Measurements from ENCODE around the gene BEGAIN. TPM values are rescaled to one million over a fixed set of nuclear protein-coding genes. Genes with fewer than 3 reads are reported as not detected.
A peak's percentile ranks its signal among the peaks of the same experiment; 100 is the strongest.

Gene BEGAIN
- total and polyA plus RNA-seq, 4 donors: 0.28 to 2.6 (median 1.00) TPM

DNA sequence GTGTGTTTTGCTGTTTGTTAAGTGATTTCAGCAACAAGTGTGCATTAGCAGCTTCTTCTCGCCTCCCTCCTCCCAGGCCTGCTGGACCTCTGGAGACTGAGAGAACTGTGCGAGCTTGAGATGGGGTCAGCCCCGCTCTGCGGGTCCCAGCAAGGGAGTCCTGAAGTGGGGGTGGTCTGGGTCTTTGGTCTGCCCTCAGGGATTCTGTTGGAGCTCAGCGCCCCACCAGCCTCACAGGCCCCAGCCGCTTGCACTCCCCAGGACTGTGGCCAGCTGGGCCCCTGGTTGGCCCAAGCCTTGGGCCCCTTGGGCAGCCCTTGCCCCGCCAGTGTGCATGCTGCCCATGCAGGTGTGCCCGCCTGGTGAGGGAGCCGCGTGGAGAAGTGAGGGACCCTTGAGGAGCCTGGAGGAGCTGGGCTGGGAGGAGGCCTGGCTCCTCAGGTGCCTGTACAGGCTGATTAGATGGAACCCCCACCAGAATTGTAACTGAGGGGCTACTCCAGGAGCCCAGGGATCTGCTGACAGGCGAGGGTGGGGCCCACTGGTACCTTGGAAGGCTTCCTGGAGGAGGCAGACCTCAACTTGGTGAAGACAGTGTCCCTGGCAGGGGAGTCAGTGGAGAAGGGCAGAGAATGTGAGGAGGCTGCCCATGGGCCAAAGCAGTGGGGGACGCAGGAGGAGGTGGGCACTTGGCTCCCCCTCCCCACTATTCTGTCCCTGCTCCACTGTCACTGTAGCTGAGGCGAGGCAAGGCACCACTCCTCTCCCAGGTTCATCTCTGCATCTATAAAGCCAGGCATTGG lies 56.7 kb downstream of the BEGAIN start:
- no peak overlapping the region for H3K4me3 ChIP-seq (ENCODE audit: low read length in 2 of 2)
- no peak overlapping the region for H3K27ac ChIP-seq (ENCODE audit: low read depth in 1 of 2, low read length in 2 of 2)
- 96 to 97% methylated on average over 13 of the region's 13 CpGs for WGBS, 2 donors
- ATAC-seq (ENCODE audit: low FRiP score) (no peak), DNase-seq (peak in 1 of 2 donors; percentile 38)
- intact Hi-C loops (cut with DNase I): no loop called here
- no peaks in the 10 kb centered on the region for H3K4me1 ChIP-seq (ENCODE audit: control insufficient read depth in 1 of 2, insufficient read depth in 2 of 2, low read length in 2 of 2)
- H3K36me3 ChIP-seq (ENCODE audit: control insufficient read depth in 1 of 2, insufficient read depth in 2 of 2, low read length in 1 of 2): peaks cover 0 to 9% of the 10 kb centered on the region in 2 donors
- no peaks in the 10 kb centered on the region for H3K9me3 ChIP-seq (ENCODE audit: control insufficient read depth, low read length)
- H3K27me3 ChIP-seq (ENCODE audit: control insufficient read depth in 1 of 2, insufficient read depth in 2 of 2, low read length in 1 of 2): no peaks in the 10 kb centered on the region

DNA sequence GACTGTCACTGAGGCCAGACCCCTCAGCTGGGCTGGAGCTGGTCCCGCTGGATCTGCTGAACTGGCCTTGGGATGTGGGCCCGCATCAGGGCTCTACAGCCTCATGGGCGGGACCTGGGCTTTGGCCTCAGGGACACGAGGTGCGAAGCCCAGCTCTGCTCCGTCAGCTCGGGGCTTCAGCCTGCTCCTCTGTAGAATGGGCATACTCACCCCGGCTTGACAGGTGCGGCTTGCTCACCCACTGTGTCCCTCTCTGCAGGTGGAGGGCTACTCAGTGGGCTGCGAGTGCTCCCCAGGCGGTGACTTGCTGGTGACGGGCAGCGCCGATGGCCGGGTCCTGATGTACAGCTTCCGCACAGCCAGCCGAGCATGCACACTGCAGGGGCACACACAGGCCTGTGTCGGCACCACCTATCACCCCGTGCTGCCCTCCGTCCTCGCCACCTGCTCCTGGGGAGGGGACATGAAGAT lies 57.6 kb downstream of the BEGAIN start:
- Histone ChIP-seq H3K27ac (ENCODE audit: low read depth in 1 of 2, low read length in 2 of 2) (no peak overlapping the region), H3K4me3 (ENCODE audit: low read length in 2 of 2) (no peak overlapping the region), H3K27me3 (ENCODE audit: control insufficient read depth in 1 of 2, insufficient read depth in 2 of 2, low read length in 1 of 2) (no peaks in the 10 kb centered on the region), H3K4me1 (ENCODE audit: control insufficient read depth in 1 of 2, insufficient read depth in 2 of 2, low read length in 2 of 2) (no peaks in the 10 kb centered on the region), H3K36me3 (ENCODE audit: control insufficient read depth in 1 of 2, insufficient read depth in 2 of 2, low read length in 1 of 2) (peaks cover 0 to 9% of the 10 kb centered on the region in 2 donors), H3K9me3 (ENCODE audit: control insufficient read depth, low read length) (no peaks in the 10 kb centered on the region)
- WGBS, 2 donors: 95 to 97% methylated on average over 21 of the region's 21 CpGs
- DNase-seq: peak in 1 of 2 donors; percentile 74
- intact Hi-C loops (cut with DNase I): no loop called here
- ATAC-seq (ENCODE audit: low FRiP score): no peak

GRCh38 chr14:100528962-100529560 lies 58.2 kb downstream of the BEGAIN start:
- ATAC-seq (ENCODE audit: low FRiP score): no peak
- intact Hi-C loops (cut with DNase I): no loop called here
- Histone ChIP-seq H3K27ac (ENCODE audit: low read depth in 1 of 2, low read length in 2 of 2) (no peak overlapping the region), H3K4me3 (ENCODE audit: low read length in 2 of 2) (no peak overlapping the region), H3K9me3 (ENCODE audit: control insufficient read depth, low read length) (no peaks in the 10 kb centered on the region), H3K27me3 (ENCODE audit: control insufficient read depth in 1 of 2, insufficient read depth in 2 of 2, low read length in 1 of 2) (no peaks in the 10 kb centered on the region), H3K4me1 (ENCODE audit: control insufficient read depth in 1 of 2, insufficient read depth in 2 of 2, low read length in 2 of 2) (no peaks in the 10 kb centered on the region), H3K36me3 (ENCODE audit: control insufficient read depth in 1 of 2, insufficient read depth in 2 of 2, low read length in 1 of 2) (peaks cover 0 to 9% of the 10 kb centered on the region in 2 donors)
- DNase-seq: peak in 1 of 2 donors; percentile 65
- 94 to 96% methylated on average over 10 of the region's 10 CpGs for WGBS, 2 donors

DNA sequence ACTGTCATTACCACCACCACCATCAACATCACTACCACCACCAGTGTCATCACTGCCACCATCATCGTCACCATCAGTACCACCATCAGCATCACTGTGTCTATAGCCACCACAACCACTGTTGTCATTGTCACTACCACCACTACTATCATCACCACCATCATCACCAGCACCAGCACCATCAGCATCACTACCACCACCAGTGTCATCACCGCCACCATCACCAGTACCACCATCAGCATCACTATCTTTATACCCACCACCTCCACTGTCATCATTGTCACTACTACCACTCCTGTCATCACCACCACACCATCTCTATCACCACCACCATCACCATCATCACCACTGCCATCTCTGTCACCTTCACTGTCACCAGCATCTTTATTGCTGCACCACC lies 60.6 kb downstream of the BEGAIN start:
- H3K4me3 ChIP-seq (ENCODE audit: low read length in 2 of 2): no peak overlapping the region
- DNase-seq: no peak
- intact Hi-C loops (cut with DNase I): no loop called here
- WGBS, 2 donors: 97% methylated on average over 2 of the region's 2 CpGs
- no peaks in the 10 kb centered on the region for H3K27me3 ChIP-seq (ENCODE audit: control insufficient read depth in 1 of 2, insufficient read depth in 2 of 2, low read length in 1 of 2)
- H3K4me1 ChIP-seq (ENCODE audit: control insufficient read depth in 1 of 2, insufficient read depth in 2 of 2, low read length in 2 of 2): no peaks in the 10 kb centered on the region
- H3K9me3 ChIP-seq (ENCODE audit: control insufficient read depth, low read length): no peaks in the 10 kb centered on the region
- peaks cover 0 to 9% of the 10 kb centered on the region in 2 donors for H3K36me3 ChIP-seq (ENCODE audit: control insufficient read depth in 1 of 2, insufficient read depth in 2 of 2, low read length in 1 of 2)
- ATAC-seq (ENCODE audit: low FRiP score): peak; percentile 64
- H3K27ac ChIP-seq (ENCODE audit: low read depth in 1 of 2, low read length in 2 of 2): no peak overlapping the region

DNA sequence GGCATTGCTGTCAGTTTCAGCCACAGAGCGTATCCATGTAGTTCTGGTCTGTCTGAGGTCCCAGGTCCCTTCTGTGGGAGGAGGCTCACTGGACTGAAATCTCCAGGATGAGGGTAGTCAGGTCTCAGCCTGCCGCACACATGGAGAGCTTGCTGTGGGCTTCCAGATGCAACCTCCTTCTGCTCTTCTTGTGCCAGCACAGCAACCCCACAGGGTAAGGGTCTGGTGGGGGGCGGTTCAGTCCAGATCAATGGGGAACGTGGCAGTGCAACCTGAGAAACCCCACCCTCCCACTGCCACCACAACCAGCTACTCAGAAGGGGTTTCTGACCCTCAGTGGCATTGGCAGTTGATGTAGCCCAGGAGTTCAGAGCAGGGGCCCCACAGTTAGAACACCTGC lies 61.2 kb downstream of the BEGAIN start:
- Histone ChIP-seq H3K4me3 (ENCODE audit: low read length in 2 of 2) (no peak overlapping the region), H3K27me3 (ENCODE audit: control insufficient read depth in 1 of 2, insufficient read depth in 2 of 2, low read length in 1 of 2) (no peaks in the 10 kb centered on the region), H3K27ac (ENCODE audit: low read depth in 1 of 2, low read length in 2 of 2) (no peak overlapping the region), H3K9me3 (ENCODE audit: control insufficient read depth, low read length) (no peaks in the 10 kb centered on the region), H3K4me1 (ENCODE audit: control insufficient read depth in 1 of 2, insufficient read depth in 2 of 2, low read length in 2 of 2) (no peaks in the 10 kb centered on the region), H3K36me3 (ENCODE audit: control insufficient read depth in 1 of 2, insufficient read depth in 2 of 2, low read length in 1 of 2) (peaks cover 0 to 9% of the 10 kb centered on the region in 2 donors)
- DNase-seq (no peak), ATAC-seq (ENCODE audit: low FRiP score) (no peak)
- intact Hi-C loops (cut with DNase I): no loop called here
- 93 to 99% methylated on average over 4 of the region's 4 CpGs for WGBS, 2 donors

- 95 to 96% methylated on average over 11 of the region's 11 CpGs for WGBS, 2 donors
- no peaks in the 10 kb centered on the region for H3K27me3 ChIP-seq (ENCODE audit: control insufficient read depth in 1 of 2, insufficient read depth in 2 of 2, low read length in 1 of 2)
- no peak overlapping the region for H3K4me3 ChIP-seq (ENCODE audit: low read length in 2 of 2)
- intact Hi-C loops (cut with DNase I): no loop called here
- H3K9me3 ChIP-seq (ENCODE audit: control insufficient read depth, low read length): no peaks in the 10 kb centered on the region
- H3K4me1 ChIP-seq (ENCODE audit: control insufficient read depth in 1 of 2, insufficient read depth in 2 of 2, low read length in 2 of 2): no peaks in the 10 kb centered on the region
- no peak overlapping the region for H3K27ac ChIP-seq (ENCODE audit: low read depth in 1 of 2, low read length in 2 of 2)
- DNase-seq: no peak
- no peak for ATAC-seq (ENCODE audit: low FRiP score)
- H3K36me3 ChIP-seq (ENCODE audit: control insufficient read depth in 1 of 2, insufficient read depth in 2 of 2, low read length in 1 of 2): peaks cover 0 to 9% of the 10 kb centered on the region in 2 donors
Measured at GRCh38 chr14:100525615-100526014, 61.6 kb downstream of the BEGAIN start.

DNA sequence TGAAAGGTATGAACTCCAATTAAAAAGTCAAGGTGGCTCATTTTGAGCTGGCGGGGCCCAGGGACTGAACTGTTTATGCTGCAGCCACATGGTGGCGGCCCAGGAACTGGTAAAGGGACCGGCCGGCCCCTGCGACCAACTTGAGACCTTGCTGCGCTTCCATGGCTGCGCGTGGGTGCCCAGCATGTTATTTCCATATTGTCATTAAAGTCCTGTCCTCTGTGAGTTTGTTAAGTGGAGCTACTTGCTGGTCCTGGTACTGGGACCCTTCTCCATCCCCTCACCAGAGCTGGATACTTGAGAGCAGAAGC lies 62.3 kb downstream of the BEGAIN start:
- Histone ChIP-seq H3K4me1 (ENCODE audit: control insufficient read depth in 1 of 2, insufficient read depth in 2 of 2, low read length in 2 of 2) (no peaks in the 10 kb centered on the region), H3K9me3 (ENCODE audit: control insufficient read depth, low read length) (no peaks in the 10 kb centered on the region), H3K36me3 (ENCODE audit: control insufficient read depth in 1 of 2, insufficient read depth in 2 of 2, low read length in 1 of 2) (peaks cover 0 to 8% of the 10 kb centered on the region in 2 donors), H3K27me3 (ENCODE audit: control insufficient read depth in 1 of 2, insufficient read depth in 2 of 2, low read length in 1 of 2) (no peaks in the 10 kb centered on the region), H3K27ac (ENCODE audit: low read depth in 1 of 2, low read length in 2 of 2) (no peak overlapping the region), H3K4me3 (ENCODE audit: low read length in 2 of 2) (no peak overlapping the region)
- ATAC-seq (ENCODE audit: low FRiP score): no peak
- DNase-seq: peak in 1 of 2 donors; percentile 74
- intact Hi-C loops (cut with DNase I): no loop called here
- 78 to 79% methylated on average over 8 of the region's 8 CpGs for WGBS, 2 donors

- ATAC-seq (ENCODE audit: low FRiP score) (no peak), DNase-seq (no peak)
- Histone ChIP-seq H3K36me3 (ENCODE audit: control insufficient read depth in 1 of 2, insufficient read depth in 2 of 2, low read length in 1 of 2) (peaks cover 0 to 5% of the 10 kb centered on the region in 2 donors), H3K9me3 (ENCODE audit: control insufficient read depth, low read length) (no peaks in the 10 kb centered on the region), H3K27me3 (ENCODE audit: control insufficient read depth in 1 of 2, insufficient read depth in 2 of 2, low read length in 1 of 2) (no peaks in the 10 kb centered on the region), H3K27ac (ENCODE audit: low read depth in 1 of 2, low read length in 2 of 2) (no peak overlapping the region), H3K4me3 (ENCODE audit: low read length in 2 of 2) (no peak overlapping the region), H3K4me1 (ENCODE audit: control insufficient read depth in 1 of 2, insufficient read depth in 2 of 2, low read length in 2 of 2) (no peaks in the 10 kb centered on the region)
- intact Hi-C loops (cut with DNase I): no loop called here
- WGBS, 2 donors: 86 to 89% methylated on average over 12 of the region's 12 CpGs
Measured at GRCh38 chr14:100524233-100524932, 62.8 kb downstream of the BEGAIN start.

Data from aorta (tissue), 5 donors.